Activated CD8-positive, alpha-beta memory T cell treated with anti-CD3 and anti-CD28 coated beads, Interleukin-2, amount 50 U/mL, for 1 hour (primary cell): ENCODE data around the gene DNAJB12.
"Not testable (repeated sequence)": the region's sequence is repeated elsewhere in the genome, so short reads cannot be mapped to it uniquely, and the experiment has no call there.

ENCODE experiments used
- DNase-seq: peaks from one replicate; pipeline ENCODE4 v3.0.0-alpha.2; 2020; ENCODE audit errors: extremely low read depth

The DNAJB12 gene

DNA sequence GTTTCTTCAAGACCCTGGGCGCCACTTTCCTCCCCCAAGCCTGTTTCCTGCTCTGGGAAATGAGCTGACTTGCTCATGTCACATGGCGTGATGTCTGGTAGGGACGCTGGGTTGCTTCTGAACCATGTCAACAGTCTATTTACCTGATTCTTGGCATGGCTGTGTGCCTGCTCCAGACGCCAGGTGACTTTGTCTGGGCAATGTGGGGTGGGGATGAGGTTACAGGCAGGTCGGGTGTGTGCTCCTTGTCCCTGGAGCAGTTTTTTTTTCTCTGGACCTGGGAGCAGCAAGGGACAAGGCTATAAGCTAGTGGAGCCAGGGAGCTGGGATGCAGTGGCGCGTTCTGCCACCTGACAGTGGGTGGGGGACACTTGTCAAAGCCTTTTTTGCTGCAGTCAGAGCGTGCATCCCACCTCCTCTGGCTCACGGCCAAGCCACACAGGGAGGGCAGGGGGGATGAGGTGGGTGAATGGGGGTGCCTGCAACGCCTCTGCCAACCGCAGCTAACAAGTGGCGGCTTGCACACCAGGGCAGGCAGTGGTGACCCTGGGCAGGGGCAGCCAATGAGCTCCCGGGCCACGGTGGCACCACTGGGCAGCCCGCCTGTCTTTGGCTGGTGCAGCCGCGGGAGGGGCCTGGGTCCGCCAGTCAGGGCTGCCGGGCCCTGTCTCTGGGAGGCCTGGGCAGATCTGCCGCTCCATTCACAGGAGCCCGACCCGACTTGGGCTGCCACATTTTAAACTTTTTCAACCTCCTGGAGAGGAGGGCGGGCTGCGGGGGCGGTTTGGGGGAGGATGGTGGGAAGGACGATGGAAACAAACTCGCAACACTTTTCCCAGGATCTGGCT is 22.9 kb downstream of the DNAJB12 start:
- peak; percentile 86 for DNase-seq

DNA sequence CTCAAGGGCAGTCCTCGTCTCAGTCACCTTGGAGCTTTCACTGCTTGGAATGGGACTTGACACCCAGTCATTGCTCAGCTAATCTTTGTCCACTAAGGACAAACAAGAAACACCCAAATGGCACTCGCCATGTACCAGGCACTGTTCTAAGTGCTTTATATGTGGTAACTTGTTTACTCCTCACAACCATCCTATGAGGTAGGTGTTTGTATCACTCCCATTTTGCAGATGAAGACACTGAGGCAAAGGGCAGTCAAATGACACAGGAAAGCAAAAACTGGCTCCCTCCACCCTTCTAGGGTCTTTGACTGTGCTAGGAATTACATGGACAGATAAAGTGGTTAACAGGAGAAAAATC is 24.7 kb downstream of the DNAJB12 start:
- DNase-seq: no peak

DNA sequence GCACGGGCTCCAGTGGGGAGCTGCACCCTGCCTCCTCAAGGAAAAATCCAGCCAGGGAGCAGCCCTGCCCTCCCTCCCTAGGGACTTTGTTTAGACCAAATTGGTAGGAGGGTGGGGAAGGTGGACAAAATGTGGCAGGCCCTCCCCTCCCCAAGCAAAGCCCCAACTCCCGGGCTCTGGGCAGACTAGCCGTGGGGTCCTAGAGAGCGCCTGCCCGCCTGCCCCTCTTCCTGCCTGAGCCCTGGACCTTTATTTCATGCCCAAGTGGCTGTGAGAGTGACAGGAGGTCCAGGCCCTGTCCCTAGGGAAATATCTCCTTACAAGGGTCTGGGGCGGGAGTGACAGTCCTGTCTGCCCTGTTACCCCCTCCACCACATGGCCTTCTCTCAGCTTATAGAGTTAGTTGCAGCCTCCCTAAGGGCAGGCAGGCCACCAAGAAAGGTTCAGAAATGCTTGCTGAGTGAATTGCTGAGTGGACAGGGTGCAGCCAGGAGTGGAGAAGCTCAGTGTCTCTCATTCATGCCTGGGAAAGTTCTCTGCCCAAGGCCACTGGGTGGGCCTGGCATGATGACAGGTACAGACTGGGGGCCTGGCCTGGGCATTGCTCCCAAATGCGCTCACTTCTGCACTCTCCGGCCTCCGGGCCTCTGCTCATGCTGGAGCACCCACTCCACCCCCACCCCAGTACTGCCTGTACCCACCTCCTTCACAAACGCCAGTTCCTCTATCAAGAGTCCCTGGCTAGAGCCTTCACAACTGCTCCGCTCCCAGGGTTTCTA is 25.2 kb downstream of the DNAJB12 start:
- DNase-seq: no peak

GRCh38 chr10:72328829-72329204 is 25.9 kb downstream of the DNAJB12 start:
- no peak for DNase-seq

- no peak for DNase-seq
Measured at GRCh38 chr10:72328045-72328828, 26.5 kb downstream of the DNAJB12 start.

DNA sequence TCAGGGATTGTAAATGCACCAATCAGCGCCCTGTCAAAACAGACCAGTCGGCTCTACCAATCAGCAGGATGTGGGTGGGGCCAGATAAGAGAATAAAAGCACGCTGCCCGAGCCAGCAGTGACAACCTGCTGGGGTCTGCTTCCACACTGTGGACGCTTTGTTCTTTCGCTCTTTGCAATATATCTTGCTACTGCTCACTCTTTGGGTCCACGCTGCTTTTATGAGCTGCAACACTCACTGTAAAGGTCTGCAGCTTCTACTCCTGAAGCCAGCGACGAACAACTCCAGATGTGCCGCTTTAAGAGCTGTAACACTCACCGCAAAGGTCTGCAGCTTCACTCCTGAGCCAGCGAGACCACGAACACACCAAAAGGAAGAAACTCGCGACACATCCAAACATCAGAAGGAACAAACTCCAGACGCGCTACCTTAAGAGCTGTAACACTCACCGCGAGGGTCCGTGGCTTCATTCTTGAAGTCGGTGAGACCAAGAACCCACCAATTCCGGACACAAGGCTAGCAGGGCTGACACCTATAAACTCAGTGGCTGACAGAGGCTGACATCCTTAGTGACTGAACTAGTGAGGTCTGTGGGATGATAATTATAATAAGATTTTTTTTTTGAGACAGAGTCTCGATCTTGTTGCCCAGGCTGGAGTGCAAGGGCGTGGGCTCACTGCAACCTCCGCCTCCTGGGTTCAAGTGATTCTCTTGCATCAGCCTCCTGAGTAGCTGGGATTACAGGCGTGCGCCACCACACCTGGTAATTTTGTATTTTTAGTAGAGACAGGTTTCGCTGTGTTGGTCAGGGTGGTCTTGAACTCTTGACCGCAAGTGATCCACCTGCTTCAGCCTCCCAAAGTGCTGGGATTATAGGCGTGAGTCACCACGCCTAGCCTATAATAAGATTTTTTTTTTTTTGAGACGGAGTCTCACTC is 27.8 kb downstream of the DNAJB12 start:
- not testable (repeated sequence) for DNase-seq

DNA sequence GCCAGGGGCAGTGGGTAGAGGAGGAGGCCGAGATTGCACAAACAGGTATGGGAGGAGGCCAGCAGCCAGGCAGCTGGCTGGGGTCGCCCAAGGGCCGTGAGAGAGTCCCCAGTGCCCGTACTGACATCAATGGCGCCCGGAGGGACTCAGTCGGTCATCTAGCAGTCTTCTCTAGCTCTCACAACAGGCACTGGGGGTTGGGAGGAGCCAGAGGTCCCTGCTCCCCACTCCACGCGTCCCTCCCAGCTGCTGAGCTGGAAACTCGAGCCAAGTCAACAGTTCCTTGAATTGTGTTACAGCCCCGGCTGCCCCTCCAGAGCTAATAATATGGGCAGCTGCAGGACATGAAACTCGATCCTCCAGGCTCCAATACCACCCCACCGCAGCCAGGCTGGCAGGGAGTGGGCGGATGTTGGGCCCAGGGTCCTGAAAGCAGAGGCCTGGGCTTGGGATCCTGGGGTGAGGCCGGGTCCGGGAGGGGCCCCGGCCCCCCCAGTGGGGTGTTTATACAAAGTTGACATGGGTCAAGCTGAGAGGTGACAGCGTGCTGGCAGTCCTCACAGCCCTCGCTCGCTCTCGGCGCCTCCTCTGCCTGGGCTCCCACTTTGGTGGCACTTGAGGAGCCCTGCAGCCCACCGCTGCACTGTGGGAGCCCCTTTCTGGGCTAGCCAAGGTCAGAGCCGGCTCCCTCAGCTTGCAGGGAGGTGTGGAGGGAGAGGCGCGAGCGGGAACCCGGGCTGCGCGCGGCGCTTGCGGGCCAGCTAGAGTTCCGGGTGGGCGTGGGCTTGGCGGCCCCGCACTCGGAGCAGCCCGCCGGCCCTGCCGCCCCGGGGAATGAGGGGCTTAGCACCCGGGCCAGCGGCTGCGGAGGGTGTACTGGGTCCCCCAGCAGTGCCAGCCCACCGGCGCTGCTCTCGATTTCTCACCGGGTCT is 29.2 kb downstream of the DNAJB12 start:
- not testable (repeated sequence) for DNase-seq

DNA sequence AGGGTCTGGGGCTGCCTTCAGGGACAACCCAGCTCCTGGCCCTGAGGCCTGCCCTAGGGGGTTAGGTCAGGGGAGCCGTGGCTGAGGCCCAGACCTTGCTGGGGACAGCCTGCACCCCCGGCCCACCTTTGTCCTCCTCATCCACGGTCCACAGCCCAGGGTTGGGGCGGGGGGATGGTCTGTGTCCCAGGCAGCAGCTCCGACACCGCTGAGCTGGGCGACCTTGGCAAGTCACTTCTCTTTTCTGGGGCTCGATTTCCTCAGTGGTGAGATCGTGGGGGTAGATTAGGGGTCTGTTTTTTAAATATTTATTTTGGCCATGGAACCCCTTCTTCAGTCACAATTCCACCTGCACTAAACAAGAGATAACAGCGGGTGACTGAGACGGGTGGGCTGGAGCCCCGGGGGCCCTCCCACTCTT is 30.9 kb downstream of the DNAJB12 start:
- DNase-seq: no peak

GRCh38 chr10:72323108-72323749 is 31.5 kb downstream of the DNAJB12 start:
- no peak for DNase-seq

DNA sequence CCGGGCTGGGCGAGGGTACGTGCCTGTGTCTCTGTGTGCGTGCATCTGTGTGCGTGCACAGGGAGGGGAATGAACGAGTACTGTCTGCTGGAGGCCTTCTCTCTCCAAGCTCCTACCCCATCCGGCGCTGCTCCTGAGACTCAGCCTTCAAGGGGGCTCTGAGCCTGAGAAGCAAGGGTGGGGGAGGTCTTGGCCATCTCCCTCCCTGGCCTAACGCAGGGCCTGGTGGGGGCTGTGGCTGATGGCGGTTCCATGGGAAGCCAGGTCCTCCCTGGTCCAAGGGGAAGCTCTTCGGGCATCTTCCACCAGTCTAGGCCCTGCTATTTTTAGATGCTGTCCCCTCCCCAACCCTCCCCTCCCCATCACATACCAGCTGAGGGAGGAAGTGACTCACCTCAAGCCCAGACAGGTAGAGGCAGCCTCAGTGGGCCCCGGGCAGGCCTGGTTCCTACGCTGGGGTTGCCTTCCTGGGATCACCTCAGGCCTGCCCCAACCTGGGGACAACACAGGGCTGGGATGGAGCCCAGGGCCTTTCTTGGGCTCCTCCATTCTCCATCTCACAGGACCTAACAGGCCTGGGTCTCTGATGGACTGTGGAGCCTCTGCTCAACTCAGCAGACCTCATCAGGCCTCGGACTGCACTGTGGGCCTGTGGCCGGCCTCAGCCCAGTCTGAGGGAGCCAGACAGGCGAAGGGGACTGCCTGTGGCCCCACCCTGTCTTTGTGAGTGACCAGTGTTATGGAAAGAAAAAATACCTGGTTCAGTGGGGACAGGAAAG is 32.2 kb downstream of the DNAJB12 start:
- no peak for DNase-seq

DNA sequence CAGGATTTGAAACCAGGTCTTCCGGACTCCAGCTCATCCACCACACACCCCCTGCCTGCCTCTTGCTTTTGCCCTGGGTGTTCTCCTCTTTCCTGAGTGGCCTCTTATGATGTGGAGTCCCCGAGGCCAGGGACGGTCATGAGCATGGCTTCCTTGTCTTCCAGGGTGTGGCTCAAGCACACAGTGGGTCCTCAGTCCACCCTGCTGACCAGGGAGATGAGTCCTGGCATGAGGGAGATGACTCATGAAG is 32.8 kb downstream of the DNAJB12 start:
- no peak for DNase-seq

DNA sequence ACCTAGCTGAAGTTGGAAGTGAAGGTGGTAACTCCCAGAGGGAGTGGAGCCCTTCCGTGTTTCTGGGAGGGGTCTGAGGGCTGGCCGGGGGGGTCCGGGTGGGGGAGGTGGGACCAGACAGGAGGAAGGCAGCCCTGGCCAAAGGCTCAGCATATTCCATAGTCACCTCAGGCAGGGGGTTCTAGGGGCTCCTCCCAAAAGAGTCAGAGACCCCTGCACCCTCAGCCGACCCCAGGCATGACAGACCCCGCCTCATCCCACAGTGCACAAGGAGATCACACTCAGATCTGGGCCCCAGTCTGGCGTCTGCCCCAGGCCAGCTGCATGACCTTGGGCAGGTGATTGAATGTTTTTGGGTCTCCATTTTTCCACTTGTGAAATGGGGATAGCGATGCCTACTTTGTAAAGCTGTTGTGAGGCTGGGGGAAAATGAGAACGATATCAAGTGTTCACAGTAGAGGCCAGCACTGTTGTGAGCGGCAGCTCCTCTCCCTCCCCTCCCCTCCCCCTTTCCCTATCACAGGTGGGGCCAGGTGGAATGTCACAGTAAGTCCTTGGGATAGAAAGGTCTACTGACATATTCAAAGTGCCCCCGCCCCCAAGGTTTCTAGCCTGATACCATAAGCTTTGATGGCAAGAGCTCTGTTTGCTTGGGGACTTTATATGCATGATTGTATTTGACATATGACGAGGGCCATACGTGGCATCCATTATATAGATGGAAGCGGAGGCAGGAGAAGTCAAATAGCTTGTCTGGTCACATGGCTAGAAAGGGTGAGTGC is 33.3 kb downstream of the DNAJB12 start:
- DNase-seq: no peak

- DNase-seq: peak; percentile 56
Measured at GRCh38 chr10:72320676-72321247, 34.0 kb downstream of the DNAJB12 start.

- DNase-seq: peak; percentile 67
Measured at GRCh38 chr10:72319416-72320254, 35.1 kb downstream of the DNAJB12 start.

GRCh38 chr10:72318418-72319262 is 36.1 kb downstream of the DNAJB12 start:
- no peak for DNase-seq
